ENCODE results near the gene RNF10. TPM values are rescaled to one million over a fixed set of nuclear protein-coding genes. Genes with fewer than 3 reads are reported as not detected.
A peak's percentile ranks its signal among the peaks of the same experiment; 100 is the strongest.

Gene RNF10
- total RNA-seq, 1 experiment from 2014 or later: 79.7 TPM

DNA sequence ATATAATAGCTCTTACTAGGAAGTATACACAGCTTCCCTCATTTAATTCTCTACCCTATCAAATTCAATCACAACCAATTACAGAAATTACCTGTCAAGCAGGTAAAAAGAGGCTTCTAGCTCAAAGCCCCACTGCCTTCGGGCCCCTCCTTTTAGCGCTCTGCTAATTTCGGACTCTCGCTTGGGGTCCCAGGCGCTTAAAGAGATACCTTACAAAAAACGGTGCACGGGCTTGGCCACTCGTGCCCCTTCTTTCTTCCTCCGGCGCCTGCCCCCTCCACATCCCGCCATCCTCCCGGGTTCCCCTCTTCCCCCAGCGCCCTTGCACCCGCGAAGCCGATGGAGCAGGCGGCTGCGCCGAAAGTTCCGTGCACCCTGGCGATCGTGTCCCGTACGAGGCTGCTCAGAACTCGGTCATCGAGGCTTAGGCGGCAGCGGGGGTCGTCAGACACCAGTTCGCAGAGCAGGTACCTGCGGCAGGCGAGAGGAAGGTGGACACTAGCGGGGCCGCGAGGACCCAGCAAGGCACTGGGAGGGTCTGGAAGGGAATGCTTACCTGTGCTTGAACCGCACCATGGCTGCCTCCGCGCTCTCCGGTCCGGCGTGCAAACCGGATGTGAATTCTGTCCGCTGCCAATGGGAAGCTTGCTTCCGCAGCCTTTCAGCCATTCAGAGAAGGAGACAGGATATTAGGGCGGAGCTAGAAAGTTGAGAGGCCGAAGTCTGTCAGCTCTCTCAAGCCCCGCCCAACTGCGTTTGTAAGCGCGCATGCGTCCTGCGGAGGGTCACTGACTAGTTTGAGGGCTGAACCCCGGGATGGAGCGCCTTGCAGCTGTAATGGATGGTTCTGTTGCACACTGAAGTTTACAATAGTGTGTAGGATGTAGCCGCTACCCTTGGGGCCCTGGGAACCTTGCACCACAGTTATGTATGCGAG lies 46.9 kb downstream of the RNF10 start, which contains the start of gene POP5:
TSS of gene POP5 (minus strand) at position 616 of the 937 bp plus-strand sequence. CDS start at position 576, 40 bp downstream.
- peak; percentile 80 for ATAC-seq
- BruUV-seq (replicated peaks): TSS peak; percentile 74
- intact Hi-C loops (cut with micrococcal nuclease): loop anchor here (1.0 to 10.0 kb wide), 2 partner anchors 106 to 534 kb away; partner anchors contain the start of gene MLEC
- Histone ChIP-seq H3K4me2 (ENCODE audit: low read length) (peak within 1 kb of the TSS; percentile 92), H3K4me1 (ENCODE audit: insufficient read depth, low read length) (peaks cover 15% of the 10 kb centered on the region), H3K9me2 (replicated peaks; ENCODE audit: low read length) (no peaks in the 10 kb centered on the region), H3K27ac (ENCODE audit: low read length) (peak within 1 kb of the TSS; percentile 40), H3K9me3 (ENCODE audit: low read length) (no peaks in the 10 kb centered on the region), H2AFZ (ENCODE audit: low read length) (peak within 1 kb of the TSS; percentile 82), H3K4me3 (ENCODE audit: low read length) (peak within 1 kb of the TSS; percentile 95), H3K36me3 (ENCODE audit: low read depth, low read length) (peaks cover 35% of the 10 kb centered on the region), H3K27me3 (ENCODE audit: low read length) (no peaks in the 10 kb centered on the region), H3K9ac (ENCODE audit: low read length) (peak within 1 kb of the TSS; percentile 84), H3K79me2 (ENCODE audit: low read length) (peaks cover 23% of the 10 kb centered on the region), H3F3A (ENCODE audit: low read length, unreplicated experiment) (no peaks in the 10 kb centered on the region), H4K20me1 (ENCODE audit: low read length) (no peaks in the 10 kb centered on the region)
- ChIA-PET POLR2A (ENCODE audit: unreplicated experiment) (interaction anchor here (0.5 to 0.9 kb wide), 12 partner anchors 29 to 1819 kb away, joined by 3 to 12 read pairs (median 5); partner anchors contain the start of genes CAMKK2 and DYNLL1), CTCF (interaction anchor here (0.6 to 3.6 kb wide), 8 partner anchors 24 to 429 kb away, joined by 3 to 37 read pairs (median 4); no protein-coding TSS in a partner anchor)
- peak; percentile 100 for DNase-seq
- TF ChIP-seq EZH2phosphoT487 (IDR thresholded peaks at IDR 0.05; ENCODE audit: borderline replicate concordance, low read length) (no peak), CTCF (conservative IDR thresholded peaks at IDR 0.05; ENCODE audit: low read depth, low read length) (no peak), EZH2 (IDR thresholded peaks at IDR 0.05; ENCODE audit: low read length, unreplicated experiment) (no peak)

DNA sequence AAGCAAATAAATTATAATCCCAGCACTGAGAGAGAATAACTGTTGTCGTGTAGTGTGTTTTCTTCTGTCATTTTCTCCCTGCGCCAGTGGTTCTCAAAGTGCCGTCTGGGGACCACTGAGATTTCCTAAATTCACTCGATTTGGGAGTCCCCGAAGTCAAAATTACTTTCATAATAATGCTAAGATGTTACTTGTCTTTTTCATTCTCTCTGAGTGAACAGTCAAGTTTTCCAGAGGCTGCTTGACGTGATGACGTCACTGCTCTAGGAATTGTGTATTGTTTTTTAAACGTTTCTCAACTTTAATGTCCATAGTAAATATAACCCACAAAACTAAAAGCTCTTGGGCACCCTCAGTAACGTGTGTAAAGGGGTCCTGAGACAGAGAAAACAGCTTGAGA lies 47.8 kb downstream of the RNF10 start:
- Histone ChIP-seq H3K79me2 (ENCODE audit: low read length) (peaks cover 23% of the 10 kb centered on the region), H3K36me3 (ENCODE audit: low read depth, low read length) (peaks cover 26% of the 10 kb centered on the region), H3K9me3 (ENCODE audit: low read length) (no peaks in the 10 kb centered on the region), H3K9me2 (replicated peaks; ENCODE audit: low read length) (no peaks in the 10 kb centered on the region), H3K27ac (ENCODE audit: low read length) (no peak overlapping the region), H2AFZ (ENCODE audit: low read length) (peak overlapping the region; percentile 82), H3K4me2 (ENCODE audit: low read length) (peak overlapping the region; percentile 92), H3K4me3 (ENCODE audit: low read length) (peak overlapping the region; percentile 95), H3K4me1 (ENCODE audit: insufficient read depth, low read length) (peaks cover 15% of the 10 kb centered on the region), H3K9ac (ENCODE audit: low read length) (peak overlapping the region; percentile 52), H3F3A (ENCODE audit: low read length, unreplicated experiment) (no peaks in the 10 kb centered on the region), H4K20me1 (ENCODE audit: low read length) (no peaks in the 10 kb centered on the region), H3K27me3 (ENCODE audit: low read length) (no peaks in the 10 kb centered on the region)
- intact Hi-C loops (cut with micrococcal nuclease): loop anchor here (1.0 to 10.0 kb wide), 2 partner anchors 105 to 533 kb away; partner anchors contain the start of gene MLEC
- no peak for TF ChIP-seq EZH2 (IDR thresholded peaks at IDR 0.05; ENCODE audit: low read length, unreplicated experiment)
- no peak for TF ChIP-seq EZH2phosphoT487 (IDR thresholded peaks at IDR 0.05; ENCODE audit: borderline replicate concordance, low read length)
- TF ChIP-seq CTCF (conservative IDR thresholded peaks at IDR 0.05; ENCODE audit: low read depth, low read length): no peak
- DNase-seq (peak; percentile 25), ATAC-seq (no peak)
- no TSS peak for BruUV-seq (replicated peaks)
- ChIA-PET CTCF (interaction anchor here (3.6 kb wide), 1 partner anchor 67 kb away, joined by 37 read pairs; no protein-coding TSS in a partner anchor), POLR2A (ENCODE audit: unreplicated experiment) (interaction anchor here (0.7 kb wide), 1 partner anchor 67 kb away, joined by 5 read pairs; no protein-coding TSS in a partner anchor)
